ENCODE results near the gene HOXB6.

DNA sequence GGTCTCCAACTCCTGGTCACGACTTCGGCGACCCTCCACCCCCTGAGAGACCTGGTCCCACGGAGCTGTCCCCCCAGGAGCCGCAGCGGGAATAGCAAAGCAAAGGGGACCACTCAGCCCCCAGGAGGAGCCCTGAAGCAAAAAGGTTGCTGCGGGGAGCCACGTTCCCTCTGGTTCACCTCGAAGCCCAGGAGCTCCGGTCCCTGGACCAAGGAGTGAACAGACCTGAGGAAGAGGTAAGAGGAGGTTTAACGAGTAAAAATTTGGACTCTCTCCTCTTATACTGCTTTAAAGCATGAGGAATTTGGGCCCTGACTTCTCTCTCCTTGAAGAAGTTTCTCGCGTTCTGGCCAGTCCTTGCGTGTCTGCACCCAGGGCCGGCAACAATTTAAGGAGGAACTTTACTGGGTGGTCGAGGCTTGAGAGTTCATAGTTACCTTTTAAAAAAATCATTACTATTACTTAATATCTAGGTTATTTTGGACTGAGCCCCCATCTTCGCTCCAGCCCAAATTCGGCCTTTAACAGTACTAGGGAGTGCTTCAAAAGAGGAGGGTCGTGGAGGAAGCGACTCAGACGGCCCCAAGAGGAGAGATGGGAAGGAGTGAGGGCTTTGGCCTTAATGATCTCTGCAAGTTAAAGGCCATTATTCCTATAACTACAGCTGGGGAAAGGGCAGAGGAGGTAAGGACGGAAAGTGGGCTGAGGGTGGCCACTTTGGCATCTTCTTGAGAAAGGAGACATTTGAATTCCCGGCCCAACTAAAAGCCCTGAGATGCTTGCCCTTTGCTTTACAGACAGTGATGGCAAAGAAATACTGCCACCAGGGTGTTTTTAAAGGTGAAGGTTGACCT is 38.3 kb upstream of the HOXB6 start:
- TF ChIP-seq, protein P1, sequence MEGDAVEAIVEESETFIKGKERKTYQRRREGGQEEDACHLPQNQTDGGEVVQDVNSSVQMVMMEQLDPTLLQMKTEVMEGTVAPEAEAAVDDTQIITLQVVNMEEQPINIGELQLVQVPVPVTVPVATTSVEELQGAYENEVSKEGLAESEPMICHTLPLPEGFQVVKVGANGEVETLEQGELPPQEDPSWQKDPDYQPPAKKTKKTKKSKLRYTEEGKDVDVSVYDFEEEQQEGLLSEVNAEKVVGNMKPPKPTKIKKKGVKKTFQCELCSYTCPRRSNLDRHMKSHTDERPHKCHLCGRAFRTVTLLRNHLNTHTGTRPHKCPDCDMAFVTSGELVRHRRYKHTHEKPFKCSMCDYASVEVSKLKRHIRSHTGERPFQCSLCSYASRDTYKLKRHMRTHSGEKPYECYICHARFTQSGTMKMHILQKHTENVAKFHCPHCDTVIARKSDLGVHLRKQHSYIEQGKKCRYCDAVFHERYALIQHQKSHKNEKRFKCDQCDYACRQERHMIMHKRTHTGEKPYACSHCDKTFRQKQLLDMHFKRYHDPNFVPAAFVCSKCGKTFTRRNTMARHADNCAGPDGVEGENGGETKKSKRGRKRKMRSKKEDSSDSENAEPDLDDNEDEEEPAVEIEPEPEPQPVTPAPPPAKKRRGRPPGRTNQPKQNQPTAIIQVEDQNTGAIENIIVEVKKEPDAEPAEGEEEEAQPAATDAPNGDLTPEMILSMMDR (conservative IDR thresholded peaks at IDR 0.05) = no peak
- no peak for TF ChIP-seq ZFX (IDR thresholded peaks at IDR 0.05)

All from C4-2B (cell line).